Nasal cavity respiratory epithelium epithelial cell of viscerocranial mucosa (primary cell): ENCODE results near the gene FAM177B. TPM values are rescaled to one million over a fixed set of nuclear protein-coding genes. Genes with fewer than 3 reads are reported as not detected.

Experiments used
- total RNA-seq: library from RNA; depleted of rRNA; stranded (reverse); fragments of >200 nt; gene quantifications from 2 replicates; pipeline ENCODE4 v1.2.3, GENCODE V29; 2014

Gene FAM177B
- not detected in 2 replicates for total RNA-seq

GRCh38 chr1:222736972-222737371 lies at the start of gene FAM177B:
FAM177B (plus strand) TSS chr1:222737202; CDS start chr1:222746546, 9,344 bp downstream.

GRCh38 chr1:222712253-222713090 lies 24.5 kb upstream of the FAM177B start, which contains the start of the genes AIDA and BROX:
AIDA (minus strand) TSS chr1:222712491; CDS start chr1:222712317, 174 bp downstream.
BROX (plus strand) TSS chr1:222712564; CDS start chr1:222715700, 3,136 bp downstream.

Other genes starting within 250 kb of the FAM177B start
- under 0.01 and 0.07 TPM in 2 replicates for gene HHIPL2, start 189.1 kb upstream of the FAM177B start, total RNA-seq
- gene TAF1A, start 147.3 kb upstream of the FAM177B start, total RNA-seq, result 11.3 and 22.6 TPM in 2 replicates
- 48.2 and 52.0 TPM in 2 replicates for gene MIA3, start 119.1 kb upstream of the FAM177B start, total RNA-seq
- 32.1 and 46.3 TPM in 2 replicates for gene AIDA, start 24.7 kb upstream of the FAM177B start, total RNA-seq
- gene BROX, start 24.6 kb upstream of the FAM177B start, total RNA-seq, result 53.0 and 55.4 TPM in 2 replicates
- 1.4 and 3.3 TPM in 2 replicates for gene DISP1, start 77.8 kb downstream of the FAM177B start, total RNA-seq